NCI-H1092 treated with DMSO at 0.1 percent for 48 hours (cell line): ENCODE measurements around the gene SEC16B.
"Not testable (repeated sequence)": the region's sequence is repeated elsewhere in the genome, so short reads cannot be mapped to it uniquely, and the experiment has no call there.

Experiments
- DNase-seq: peaks from one replicate; lab custom pipeline; 2025; lab: John Stamatoyannopoulos, UW

Gene SEC16B, protein sequence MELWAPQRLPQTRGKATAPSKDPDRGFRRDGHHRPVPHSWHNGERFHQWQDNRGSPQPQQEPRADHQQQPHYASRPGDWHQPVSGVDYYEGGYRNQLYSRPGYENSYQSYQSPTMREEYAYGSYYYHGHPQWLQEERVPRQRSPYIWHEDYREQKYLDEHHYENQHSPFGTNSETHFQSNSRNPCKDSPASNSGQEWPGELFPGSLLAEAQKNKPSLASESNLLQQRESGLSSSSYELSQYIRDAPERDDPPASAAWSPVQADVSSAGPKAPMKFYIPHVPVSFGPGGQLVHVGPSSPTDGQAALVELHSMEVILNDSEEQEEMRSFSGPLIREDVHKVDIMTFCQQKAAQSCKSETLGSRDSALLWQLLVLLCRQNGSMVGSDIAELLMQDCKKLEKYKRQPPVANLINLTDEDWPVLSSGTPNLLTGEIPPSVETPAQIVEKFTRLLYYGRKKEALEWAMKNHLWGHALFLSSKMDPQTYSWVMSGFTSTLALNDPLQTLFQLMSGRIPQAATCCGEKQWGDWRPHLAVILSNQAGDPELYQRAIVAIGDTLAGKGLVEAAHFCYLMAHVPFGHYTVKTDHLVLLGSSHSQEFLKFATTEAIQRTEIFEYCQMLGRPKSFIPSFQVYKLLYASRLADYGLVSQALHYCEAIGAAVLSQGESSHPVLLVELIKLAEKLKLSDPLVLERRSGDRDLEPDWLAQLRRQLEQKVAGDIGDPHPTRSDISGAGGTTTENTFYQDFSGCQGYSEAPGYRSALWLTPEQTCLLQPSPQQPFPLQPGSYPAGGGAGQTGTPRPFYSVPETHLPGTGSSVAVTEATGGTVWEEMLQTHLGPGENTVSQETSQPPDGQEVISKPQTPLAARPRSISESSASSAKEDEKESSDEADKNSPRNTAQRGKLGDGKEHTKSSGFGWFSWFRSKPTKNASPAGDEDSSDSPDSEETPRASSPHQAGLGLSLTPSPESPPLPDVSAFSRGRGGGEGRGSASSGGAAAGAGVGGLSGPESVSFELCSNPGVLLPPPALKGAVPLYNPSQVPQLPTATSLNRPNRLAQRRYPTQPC

DNA sequence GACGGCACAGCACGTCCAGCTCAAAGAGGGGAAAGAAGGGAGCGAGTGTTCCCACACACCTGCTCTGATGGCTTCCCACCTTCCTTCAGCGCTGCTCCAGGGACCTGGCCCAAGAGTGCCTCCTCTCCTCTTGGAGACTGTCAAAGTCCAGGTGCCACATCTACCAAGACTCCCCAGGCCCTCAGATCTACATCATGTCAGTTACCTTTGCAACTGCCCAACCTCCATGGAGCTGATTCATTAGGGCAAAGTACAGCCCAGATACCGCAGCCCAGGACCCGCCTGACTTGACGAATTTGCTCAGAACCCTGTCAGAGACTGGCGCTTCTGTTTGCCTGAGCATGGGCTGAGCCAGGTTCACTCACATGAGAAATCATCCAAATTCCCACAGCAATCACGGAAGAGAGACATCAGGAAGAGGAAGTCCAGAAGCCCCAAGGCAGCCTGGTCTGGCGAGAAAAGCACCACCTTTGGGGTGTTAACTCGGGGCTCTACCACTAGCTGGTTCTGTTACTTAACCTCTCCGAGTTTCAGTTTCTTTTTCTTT is at the start of gene SEC16B:
TSS of gene SEC16B (minus strand) at position 234 of the 547 bp plus-strand sequence. CDS start 2,077 bp downstream, outside the sequence.
- DNase-seq, result no peak

DNA sequence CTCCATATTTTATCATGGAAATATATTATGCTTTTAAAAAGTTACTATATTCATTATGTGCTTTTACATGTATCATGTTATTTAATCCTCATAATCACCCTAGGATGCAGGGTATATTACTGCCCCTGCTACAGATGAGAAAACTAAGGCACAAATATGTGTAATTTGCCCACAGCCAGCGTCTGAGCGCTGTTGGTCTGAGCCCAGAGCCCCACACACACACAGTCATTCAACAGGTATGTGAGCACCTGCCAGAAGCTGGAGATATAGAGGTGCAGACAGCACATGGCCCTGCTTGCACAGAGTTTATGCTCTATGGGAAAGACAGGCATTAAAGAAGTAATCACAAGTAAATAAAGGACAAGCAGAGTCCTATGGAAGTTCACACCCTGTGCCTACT is 49.8 kb upstream of the SEC16B start:
- no peak for DNase-seq

DNA sequence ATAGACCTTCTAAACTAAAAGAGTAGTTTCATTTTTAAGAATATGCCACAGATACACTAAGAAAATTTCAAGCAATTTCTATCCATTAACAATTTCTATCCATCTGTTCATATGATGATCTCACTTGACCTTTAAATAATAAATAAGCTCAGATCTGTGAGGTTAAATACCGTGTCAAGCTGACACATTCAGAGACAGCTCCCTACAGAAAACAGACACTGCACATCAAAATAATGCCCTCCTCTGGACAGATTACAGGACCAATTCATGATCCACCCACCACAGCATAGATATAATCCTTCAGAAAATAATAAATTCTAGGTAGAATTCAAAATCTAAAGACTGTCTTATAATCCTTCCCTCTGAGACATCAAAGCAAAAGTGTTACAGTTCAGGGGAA is 49.4 kb upstream of the SEC16B start:
- DNase-seq, result no peak

DNA sequence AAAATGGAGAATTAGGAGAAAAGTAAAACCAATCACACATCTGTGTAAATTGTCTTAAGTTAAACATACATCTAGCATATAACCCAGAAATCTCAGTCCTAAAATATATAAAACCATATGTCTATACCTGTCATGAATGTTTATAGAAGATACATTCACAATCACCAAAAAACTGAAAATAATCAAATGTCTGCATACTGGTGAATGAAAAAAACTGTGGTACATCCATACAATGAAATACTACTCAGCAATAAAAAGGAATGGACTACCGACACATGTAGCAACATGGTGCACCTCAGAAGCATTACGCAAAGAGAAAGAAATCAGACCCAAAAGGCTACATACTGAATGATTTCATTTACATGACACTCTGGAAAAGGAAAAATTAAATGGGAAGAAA is 47.7 kb upstream of the SEC16B start:
- DNase-seq, result no peak

DNA sequence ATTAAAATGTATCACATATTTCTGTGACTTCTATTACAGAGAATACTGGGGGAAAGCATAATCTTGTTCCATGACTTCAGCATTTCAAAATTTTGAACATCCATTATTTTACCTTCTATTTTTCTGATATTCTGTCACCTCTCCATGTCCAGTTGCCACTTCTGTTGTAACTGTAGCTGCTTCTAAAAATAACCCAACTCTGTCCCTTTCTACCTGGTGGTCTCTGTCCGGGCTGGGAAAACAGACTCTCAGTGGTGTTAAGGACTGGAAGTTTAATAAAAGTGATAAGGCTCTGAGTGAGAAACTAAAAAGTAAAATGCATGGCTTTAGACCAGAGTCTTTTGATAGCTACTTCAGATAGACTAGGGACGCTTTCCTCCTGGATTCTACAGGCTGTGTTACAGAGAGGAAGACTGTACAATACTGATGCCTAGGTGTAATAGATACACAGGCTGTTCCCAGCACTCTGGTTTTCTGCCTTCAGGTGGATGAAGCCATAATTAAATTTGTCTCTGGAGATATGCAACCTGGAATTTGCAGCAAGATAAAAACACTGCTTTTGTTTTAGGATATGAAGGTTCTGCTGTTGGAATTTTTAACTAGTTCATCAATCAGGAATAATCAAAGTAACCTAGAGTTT is 42.1 kb upstream of the SEC16B start:
- DNase-seq, result no peak

DNA sequence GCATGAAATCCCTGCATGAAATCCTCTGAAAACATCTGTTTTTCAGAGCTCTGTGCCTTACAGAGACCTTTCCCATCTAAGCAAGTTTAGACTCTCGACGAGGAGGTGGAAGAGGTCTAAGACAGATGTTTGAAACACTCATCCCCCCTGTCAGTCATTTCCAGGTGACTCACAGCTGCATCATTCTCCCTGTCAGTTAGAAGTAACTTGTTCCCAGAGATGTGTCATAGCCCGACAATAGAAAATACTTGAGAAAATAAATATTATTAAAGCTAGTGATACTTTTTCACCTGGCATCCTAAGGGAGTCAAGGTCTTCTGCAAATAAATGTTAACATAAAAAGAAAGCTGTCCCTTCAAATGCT is 41.6 kb upstream of the SEC16B start:
- no peak for DNase-seq

DNA sequence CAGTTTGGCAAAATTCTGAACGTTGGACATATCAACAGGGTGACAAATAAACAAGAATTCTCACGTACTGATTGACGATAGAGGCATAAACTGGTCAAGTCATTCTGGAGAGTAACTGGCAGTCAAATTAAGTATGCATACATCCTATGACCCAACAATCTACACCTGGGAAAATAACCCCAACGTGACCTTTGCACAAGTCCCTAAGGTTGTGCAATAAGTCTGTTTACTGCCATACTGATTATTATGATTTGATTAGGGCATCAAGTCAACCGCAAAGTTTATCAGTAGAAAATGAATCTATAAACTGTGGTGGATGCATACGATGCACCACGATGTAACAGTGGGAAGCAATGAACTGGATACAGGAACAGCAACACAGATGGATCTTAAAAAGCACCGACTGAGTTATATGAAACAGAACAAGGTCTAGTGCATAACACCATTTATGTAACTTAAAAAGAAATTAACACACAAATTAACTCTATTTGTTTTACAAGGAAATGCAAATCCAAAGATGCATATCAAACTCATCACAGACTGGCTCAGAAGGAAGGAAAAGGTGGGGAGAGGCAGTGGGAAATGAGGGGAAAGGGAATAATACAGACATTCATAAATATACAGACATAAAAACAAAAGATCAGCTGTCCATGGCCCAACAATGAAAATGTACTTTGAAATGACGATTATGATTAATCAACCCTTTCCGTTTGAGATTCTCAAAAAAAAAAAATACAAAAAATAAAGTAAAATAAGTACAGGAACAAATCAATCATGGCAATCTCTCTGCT is 41.0 kb upstream of the SEC16B start:
- DNase-seq, result no peak

DNA sequence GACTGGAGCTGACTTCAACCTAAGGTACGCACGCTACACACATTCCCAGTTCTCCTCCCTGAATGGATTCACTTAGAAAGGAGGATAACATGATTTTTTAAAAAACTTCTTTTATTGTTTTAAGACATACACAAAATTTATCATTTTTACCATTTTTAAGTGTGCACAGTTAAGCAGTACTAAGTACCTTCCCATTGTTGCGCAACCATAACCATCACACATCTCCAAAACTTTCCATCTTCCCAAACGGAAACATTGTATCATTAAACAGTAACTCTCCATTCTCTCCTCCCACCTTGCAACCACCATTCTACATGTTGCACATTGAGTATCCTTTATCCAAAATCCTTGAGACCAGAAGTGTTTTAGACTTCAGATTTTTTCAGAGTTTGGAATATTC is 36.2 kb upstream of the SEC16B start:
- no peak for DNase-seq

DNA sequence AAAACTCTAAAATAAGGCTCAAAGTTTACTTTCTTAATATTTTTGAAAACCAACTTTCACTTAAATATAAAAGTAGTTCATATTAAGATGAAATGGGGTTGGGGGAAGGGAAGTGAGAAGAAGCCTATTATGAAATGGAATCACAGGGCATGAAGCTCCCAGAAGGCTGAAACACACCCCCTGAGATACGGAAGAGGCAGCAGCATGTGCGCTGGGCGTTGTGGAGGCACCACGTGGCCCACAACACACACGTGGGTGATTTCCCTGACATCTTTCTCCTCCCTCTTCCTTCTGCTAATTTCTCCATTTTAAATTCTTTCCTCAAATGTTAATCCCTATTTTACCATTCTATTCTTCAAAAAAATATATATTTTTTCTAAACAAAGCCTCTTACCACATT is 35.6 kb upstream of the SEC16B start:
- no peak for DNase-seq

DNA sequence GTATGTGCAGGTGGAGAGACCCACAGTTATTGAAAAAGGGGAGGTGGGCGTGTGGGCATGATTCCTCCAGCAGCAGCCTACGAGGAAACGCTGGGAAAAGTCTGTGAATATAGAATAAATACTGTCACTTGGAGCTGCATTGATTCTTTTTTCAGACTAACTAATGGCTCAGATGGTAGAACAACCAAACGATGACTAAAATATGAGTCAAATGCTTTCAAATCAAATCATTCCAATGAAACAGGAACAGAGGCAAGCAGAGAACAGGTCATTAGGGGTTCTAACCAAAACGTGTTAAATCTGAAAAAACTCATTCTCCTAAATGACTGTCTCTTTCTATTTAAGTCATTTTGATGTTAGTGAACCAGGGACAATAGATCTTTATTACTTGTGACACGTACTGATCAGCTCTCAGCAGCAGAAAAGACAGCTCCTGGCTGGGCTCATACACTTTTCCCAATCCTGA is 35.1 kb upstream of the SEC16B start:
- no peak for DNase-seq

DNA sequence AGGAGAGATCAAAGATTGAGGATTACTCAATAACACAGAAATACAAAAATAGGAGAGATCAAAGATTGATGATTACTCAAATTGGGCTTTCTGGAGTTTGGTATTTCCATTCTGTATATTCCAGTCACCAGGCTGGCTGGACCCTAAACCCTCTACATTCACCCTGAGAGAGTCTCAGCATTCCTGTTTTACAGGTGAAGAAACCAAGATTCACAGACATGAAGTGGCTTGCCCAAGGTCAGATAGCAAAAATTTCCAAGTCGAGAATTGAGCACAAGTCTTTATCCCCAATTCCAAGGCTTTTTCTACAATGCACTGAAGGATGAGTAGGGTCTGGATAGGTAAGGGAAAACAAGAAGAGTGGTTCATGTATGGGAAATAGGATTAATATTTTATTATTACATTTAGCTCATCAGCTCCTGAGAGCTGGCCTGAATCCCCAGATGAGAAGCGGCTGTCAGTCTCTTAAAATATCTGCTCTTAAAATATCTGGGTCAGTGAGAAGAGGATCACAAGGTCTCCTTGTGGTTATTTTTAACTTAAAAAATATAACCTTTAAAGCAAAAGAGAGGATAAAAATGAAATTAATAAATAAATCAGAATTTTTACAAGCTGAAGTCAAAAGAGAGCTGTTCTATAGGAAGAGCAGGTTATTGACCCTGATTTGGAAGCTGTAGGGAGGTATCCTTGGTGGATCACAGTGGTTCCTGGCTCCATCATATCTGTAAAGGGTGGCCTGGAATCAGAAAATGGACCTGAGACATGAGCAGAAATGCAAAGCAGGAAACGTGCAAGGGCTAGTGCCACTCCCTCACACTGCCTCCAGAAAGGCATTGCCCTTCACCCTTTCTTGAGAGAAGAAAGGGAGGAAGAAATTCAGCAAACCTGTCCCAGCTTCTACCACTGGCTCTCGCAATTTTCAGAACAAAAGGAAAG is 29.1 kb upstream of the SEC16B start:
- DNase-seq, result no peak

DNA sequence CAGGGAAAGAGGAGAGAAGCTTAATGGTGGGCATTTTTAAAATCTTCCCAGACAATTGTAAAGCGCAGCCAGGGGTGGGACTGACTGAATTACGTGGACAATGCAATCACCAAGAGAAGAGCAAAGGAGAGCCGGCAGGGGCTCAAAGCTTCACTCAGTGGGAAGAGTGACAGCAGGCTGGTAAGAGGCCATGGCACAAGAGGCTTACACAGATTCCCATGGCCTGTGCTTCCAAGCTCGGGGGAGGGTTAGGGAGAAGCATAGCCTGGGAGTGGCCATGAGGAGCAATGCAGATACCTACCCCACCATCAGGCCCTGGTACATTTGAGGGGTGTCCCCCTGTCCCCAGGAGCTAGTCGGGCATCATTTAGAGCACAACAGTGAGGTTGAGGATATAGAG is 27.1 kb upstream of the SEC16B start:
- DNase-seq, result no peak

DNA sequence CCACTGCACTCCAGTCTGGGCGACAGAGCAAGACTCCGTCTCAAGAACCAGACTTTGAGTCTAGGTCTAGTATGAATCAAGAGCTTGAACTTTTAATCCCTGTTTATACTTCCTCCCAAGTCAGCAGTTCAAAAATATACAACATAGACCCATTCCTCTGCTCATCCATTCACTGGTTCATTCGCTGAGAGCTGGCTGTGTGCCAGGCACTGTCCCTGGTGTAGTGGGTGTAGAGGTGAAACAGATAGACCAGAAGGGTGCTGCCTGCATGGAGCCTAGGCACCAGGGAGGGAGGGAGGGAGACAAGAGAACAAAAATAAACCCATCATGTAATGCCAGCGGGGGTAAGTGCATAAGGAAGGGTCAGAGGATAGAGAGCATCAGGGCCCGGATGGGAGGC is 25.5 kb upstream of the SEC16B start:
- no peak for DNase-seq

DNA sequence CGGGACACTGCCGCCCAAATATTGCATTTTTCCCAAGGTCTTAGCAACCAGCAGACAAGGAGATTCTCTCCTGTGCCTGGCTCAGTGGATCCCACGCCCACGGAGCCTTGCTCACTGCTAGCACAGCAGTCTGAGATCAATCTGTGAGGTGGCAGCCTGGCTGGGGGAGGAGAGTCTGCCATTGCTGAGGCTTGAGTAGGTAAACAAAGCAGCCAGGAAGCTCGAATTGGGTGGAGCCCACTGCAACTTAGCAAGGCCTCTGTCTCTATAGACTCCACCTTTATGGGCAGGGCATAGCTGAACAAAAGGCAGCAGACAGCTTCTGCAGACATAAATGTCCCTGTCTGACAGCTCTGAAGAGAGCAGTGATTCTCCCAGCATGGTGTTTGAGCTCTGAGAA is 16.4 kb upstream of the SEC16B start:
- not testable (repeated sequence) for DNase-seq

DNA sequence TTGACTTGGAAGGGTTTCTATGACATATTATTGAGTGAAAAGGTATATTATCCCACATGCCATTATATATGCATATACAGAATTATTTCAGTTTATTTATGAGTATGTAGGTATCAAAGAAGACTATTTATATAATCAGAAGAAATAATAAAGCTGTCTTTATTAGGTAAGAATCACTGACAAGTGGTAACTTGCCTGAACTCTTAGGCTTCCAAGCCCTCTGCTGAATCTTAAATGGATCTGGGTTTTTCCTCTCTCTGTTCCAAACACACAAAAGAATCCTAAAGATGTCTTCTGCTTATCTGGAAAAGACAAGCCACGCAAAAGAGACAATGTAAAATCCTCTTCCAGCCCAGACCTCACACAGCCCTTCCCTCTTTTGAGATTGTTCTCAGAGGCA is 14.9 kb upstream of the SEC16B start:
- no peak for DNase-seq

DNA sequence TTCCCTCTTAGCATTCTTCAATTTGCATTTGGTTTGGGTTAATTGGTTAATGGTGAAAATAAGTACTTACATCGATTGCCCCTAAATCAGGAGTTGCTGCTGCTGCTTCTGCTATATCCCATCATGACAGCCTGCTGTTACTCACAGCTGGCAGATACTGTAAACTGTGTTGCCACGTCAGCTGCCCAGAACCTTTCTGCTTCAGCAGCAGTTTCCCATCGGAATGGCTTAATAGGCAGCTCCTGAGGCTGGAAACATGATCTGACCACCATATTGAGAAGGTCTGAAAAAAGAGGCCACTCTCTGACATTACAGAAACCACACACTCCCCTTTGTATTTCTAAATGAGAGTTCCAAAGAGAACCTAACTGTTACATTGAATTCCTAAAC is 14.3 kb upstream of the SEC16B start:
- DNase-seq, result peak; percentile 76

DNA sequence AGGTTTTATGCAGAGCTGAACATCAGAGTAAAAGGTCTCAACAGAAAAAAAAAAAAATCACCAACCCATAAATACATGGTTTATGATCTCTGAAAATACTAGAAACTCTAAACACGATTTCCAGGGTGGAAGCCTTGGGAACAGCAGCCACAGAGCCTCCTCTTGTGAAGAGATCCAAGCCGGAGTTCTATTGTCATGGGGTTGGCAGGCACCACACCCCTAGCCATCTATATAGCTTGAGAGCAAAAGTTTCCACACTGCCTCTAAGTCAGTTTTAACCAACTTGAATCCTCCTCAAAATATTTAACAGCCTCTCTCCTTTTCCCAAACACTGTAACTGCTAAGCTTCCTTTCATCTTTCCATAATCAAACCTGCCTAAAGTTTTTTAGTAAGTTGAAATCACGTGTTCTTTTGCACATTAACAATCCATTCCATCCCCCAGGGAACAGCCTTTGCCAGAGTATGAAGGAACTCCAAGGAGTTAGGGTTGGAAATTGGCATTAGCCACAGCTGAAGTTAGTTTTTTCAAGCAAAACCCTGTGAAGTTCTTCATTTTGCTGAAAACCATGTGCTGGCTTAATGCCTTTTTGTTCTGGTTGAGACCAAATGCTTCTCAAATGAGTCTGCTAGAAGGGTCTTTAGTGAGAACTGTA is 13.8 kb upstream of the SEC16B start:
- DNase-seq, result peak; percentile 44

DNA sequence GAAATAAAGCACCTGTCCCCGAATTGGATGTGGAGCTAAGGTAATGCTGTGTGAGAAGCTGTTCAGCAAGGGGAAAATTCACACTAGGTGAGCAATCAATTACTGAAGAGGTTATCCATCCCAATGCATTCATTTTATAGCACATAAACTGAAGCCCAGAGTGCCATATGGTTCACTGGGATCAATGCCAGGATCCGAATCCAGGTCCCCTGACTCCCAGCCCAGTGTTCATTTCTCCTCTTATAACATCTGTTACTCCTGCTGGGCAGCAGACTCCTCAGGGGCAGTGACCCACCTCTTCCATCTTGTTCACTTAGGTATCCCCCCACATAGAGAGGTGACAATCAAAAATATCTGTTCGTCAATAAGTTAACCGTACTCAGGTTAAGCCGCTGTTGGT is 13.2 kb upstream of the SEC16B start:
- DNase-seq, result peak; percentile 51

DNA sequence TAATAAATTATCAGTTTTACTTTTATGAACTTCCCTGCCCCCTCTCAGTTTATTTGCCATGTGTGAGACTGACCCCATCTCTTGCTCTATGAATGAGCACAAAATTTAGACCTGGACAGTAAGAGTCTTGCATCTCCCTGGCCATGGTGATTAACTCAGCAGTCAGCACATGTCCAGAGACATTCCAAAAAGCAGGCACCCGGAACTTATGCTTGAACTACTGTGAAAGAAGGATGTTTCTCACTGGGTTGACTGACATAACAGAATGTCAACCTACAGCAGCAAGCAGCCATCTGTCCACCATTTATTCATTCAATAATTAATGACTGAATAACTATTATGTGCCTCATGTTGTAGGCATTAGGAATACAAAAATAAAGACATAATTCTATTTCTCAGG is 11.3 kb upstream of the SEC16B start:
- DNase-seq, result no peak

DNA sequence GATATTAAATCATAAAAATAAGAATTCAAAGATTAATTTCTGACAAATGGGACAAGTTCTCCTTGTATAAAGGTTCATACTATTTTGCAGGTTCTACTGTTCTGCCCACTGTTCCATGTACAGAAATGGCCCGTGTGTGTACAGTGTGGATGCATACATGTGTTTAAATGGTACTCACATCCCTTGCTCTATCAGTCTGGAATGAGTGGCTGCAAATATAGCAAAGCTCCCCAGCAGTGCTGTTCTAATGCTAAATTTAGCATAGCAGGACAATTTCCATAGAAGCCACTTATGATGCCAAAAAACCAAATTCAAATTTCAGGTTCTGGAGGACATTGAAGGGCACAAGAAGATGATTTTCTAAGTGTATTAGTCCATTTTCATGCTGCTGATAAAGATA is 9.4 kb upstream of the SEC16B start:
- DNase-seq, result no peak
